Measurements from ENCODE around the gene SETD2.

- TF ChIP-seq CTCF (conservative IDR thresholded peaks at IDR 0.05; ENCODE audit: low read depth, low read length) (no peak), EZH2 (IDR thresholded peaks at IDR 0.05; ENCODE audit: borderline replicate concordance, low read depth, low read length, poor library complexity, severe bottlenecking) (no peak)
Measured at GRCh38 chr3:47017504-47018268, 146.2 kb downstream of the SETD2 start.

All from A673 (cell line).